NCI-H1417 treated with DMSO at 0.1 percent for 48 hours (cell line): ENCODE measurements around the gene ENDOV.

Source experiments
- DNase-seq: peaks from one replicate; lab custom pipeline; 2025; lab: John Stamatoyannopoulos, UW

The ENDOV gene

DNA sequence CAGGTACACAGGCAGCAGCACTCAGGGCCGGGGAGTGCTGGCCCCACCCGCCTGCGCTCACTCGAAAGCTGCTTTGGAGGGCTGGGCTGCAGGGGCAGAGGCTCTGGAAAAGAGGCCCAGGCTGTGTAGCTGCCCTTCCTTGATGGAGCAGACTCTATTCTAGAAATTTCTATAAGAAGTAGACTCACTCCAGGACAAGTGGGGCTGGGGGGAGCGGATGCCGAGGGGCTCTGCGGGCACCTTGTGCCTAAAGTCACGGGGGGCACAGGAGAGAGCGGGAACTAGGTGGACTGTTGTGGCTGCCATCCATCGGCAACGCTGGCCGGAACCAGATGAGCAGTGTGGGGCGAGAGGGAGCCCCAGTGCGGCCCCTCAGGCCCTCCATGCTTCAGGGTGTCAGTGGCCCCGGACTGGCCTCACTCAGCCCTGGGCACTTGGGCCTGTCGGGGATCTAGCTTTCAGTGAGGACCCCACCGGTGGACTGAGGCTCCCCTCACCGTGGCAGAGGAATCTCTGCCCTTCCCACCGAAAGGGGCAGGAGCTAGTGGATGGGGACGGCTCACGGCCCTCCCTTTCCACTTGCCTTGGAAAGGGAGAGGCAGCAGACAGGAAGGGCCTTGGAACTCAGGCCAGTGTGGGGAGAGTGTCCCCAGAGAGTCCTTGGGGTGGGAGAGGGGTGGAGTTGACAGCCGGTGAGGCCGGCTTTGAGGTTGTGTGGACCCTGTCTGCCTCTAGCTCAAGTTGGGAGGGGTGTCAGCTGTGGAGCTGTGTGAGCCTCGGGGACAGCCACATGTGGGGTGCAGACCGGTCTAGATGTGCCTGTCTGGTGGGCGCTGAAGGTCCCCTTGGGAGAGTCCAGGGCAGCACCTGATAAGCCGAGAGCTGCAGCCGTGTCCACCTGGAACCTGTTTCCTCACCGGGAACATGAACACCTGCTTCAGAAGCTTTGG lies 16.6 kb downstream of the ENDOV start:
- no peak for DNase-seq

DNA sequence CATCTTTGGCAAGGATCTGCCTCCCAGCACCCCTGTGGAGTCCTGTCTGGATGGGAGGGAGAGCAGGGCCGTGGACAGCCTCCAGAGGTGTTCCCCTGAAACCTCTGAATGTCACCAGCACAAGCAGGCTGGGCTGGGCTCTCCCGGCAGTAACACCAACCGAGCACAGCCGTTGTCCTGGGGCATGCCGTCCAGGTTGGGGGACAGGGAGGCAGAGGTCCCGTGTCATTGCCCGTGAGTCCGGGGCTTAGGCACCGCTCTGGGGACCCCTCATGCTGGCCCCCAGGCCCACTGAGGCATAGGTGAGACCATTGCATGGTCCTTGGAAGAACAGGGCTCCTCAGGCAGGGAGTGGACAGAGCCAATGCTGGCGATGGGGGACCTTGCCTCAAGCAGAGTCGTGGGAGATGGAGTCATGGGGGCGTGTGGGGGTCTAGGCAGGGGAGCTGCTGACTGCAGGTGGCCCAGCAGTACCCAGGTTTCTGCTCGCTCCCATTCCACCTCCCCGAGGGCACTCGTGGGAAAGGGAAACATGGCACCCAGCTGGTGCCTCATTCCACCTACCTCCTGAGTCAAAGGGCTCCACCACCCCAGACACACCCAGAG lies 17.5 kb downstream of the ENDOV start:
- DNase-seq, result no peak

DNA sequence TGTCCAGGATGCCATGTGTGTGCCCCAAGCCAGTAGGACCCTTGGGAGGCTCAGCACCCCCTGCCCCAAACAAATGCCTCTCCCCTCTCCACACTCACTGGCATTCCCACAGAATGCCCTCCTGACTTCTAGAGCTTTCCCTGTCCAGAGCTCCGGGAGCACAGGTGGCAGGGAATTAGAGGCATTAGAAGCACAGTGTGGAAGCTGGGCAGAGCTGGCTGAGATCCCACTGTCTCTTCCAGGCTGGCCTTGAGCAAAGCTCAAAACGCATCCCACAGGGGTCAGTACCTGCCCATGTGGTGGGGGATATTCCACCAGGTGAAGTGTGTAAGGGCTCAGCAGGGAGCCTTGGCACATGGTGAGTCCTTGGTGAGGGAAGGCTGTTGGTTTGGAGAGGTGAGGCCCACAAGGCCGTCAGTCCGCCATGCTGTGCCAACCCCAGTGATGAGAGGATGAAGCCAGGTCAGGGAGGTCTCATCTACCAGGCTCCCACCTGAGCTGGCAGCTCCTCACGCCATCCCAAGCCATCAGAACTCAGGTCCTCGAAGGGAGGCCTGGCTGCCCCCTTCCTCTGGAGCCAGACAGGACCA lies 18.1 kb downstream of the ENDOV start:
- DNase-seq, result no peak

DNA sequence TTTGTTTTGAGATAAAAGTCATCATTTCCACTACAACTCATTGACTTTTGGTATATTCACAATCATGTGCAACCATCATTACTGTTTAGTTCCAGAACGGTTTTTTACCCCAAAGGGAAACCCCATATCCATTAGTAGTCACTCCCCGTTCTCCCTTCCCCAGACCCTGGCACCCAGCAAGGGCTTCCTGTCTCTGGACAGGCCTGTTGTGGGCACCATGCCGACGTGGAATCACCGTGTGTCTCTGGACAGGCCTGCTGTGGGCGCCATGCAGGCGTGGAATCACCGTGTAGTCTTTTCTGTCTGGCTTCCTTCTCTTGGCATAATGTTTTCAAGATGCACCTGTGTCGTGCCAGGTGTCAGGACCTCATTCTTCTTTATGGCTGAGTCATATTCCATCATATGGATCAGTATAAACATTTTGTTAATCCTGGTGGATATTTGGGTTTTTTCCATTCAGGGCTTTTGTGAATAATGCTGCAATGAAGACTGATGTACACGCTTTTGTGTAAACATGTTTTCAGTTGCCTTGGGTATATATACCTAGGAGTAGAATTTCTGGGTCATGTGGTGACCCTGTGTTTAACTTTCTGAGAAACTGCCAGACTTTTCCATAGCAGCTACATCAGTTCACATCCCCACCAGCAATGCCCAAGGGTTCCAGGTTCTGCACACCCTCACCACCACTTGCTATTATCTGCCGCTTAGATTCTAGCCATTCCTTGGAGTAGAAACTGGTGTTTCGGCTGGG lies 19.1 kb downstream of the ENDOV start:
- DNase-seq, result no peak

DNA sequence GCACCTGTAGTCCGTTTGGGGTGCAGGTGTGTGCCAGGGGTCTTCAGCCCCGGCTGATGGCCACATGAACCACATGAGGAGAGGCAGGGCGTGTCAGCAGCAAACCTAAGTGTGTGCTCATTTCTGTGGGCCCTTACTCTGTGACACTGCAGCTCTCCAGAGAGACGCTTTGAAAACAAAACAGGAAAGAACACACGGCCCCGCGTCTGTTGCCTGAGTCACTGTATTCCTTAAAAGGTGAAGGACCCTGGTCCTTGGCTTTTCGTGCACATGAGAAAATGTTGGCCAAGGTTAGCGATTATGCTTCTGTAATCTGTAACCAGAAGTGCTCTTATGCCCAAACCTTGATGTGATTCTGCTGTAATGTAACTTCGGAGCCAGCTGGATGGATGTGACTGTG lies 22.6 kb downstream of the ENDOV start:
- DNase-seq, result no peak

DNA sequence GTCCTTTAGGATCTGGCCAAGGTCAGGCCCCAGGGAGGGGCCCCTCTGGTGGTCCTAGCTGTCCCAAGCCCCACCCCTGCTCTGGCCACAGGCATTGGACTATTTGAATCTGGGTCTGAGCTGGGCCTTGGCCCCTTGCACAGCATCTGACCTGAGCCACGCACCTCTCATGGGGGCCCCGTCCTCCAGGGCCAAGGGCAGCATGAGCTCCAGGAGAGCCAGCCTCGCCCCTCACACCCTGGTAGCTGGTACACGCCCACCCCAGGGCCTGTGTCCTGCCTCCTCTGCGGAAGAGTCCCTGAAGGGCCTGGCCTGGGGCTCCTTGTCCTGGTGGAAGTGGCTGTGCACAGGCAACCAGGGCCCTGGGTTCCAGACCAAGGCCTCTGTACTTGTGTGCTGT lies 23.8 kb downstream of the ENDOV start:
- no peak for DNase-seq

DNA sequence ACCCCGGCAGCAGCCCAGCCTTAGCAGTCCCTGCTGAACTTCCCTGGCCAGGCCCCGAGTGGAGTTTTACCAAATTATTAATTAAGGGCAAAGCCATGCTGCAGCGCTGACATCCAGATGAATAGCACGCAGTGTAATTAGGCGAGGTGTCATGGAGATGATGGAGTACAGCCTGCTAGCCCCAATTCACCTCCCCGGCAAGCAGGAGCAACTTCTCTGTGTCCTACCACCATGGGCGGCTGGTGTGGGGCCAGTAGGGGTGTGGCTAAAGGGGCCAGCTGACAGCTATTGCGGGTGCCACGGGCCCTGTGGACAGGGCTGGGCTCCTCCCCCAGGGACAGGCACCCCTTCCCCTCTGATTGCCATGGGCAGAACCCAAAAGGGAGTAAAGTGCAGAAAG lies 24.5 kb downstream of the ENDOV start:
- no peak for DNase-seq

DNA sequence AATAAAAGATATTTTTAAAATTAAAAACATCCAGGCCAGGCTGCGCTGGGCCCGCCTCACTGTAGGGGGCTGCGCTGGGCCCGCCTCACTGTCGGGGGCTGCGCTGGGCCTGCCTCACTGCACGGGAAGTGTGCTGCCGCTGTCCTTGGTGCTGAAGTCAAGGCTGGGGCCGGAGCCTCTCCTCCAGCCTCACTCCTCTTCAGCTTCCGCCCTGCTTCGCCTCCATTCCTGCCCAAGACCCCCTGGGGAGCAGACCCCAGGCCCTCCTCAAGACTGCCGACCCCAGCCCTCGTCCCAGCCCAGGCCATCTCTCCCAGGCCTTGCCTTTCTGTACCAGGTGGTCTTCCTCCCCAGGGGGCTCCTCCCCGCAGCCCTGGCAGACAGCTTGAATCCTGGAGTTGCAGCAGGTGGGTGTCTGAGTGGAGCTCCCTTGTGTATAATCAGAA lies 26.2 kb downstream of the ENDOV start:
- peak; percentile 14 for DNase-seq

DNA sequence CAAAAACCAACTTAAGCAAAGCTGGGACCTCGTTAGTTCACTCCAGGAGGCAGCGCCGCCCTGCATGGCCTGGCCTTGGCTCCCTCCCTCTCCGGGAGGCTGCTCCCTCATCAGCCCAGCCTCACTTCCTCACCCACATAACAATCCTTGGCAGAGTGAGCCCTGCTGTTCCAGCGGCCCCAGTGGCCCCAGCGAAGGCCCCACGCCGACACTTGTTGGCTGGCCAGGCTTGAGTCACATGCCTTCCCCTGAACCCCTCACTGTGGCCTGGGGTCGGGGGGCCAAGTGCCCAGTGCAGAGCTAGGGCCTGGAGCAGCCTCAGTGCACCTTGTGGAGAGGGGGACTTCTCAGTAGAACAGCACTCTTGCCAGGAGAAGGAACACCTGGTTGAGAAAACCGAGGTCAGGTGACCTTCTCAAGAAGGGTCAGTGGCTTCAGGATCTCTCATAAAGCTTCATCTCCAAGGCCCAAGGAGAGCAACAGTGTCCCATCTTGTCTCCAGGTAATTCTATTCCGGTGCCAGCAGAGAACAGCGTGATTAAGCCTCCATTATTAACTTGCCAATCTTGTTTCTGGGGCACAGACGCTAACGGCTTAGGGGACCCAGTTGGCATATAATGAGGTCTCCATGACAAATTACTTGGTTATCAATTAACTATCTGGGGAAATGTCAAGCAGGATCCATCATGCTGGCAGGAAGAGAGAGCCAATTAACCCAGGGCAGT lies 26.8 kb downstream of the ENDOV start:
- DNase-seq, result no peak

DNA sequence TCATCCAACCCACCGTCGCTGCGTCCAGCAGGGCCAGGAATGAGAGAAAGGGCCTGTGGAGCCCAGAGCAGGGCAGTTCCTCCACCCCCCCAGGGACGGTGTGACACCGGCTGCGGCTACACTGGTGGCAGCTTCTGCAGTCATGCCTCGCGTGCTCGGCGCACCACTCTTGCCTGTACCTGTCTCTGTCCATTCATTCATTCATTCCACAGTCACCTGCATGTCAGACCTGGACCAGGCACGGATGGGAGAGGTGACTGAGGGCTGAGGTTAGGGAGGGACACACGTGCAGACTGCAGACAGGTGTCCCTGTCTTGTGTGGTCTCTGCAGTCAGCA lies 27.3 kb downstream of the ENDOV start:
- no peak for DNase-seq

DNA sequence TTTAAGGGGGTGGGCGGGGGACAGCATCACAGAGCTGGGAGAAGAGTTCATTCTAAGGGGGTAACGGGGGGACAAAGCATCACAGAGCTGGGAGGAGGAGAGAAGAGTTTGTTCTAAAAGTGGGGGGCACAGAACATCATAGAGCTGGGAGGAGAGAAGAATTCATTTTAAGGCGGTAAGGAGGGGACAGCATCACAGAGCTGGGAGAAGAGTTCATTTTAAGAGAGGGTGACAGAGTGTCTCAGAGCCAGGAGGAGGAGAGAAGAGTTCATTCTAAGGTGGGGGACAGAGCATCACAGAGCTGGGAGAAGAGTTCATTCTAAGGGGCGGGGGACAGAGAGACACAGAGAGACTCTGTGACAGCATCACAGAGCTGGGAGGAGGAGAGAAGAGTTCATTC lies 27.8 kb downstream of the ENDOV start:
- DNase-seq, result no peak

DNA sequence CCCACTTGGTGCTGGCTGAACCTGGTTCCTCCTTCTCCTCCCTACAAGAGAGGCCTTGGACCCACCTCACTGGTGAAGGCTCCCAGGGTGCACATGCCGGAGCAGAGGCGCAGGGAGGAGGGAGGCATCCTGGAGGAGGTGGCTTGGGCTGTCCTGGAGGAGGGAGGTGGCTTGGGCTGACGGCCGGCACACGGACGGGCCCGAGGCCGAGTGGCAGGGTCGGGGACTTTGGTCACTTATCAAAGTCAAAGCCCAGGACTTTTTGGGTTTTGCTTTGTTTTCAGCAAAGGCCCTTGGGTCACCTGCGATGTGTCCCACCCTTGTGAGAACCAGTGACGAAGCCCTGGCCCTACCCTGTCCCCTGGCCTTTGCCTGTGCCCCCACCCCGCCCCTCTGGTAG lies 28.5 kb downstream of the ENDOV start:
- no peak for DNase-seq

DNA sequence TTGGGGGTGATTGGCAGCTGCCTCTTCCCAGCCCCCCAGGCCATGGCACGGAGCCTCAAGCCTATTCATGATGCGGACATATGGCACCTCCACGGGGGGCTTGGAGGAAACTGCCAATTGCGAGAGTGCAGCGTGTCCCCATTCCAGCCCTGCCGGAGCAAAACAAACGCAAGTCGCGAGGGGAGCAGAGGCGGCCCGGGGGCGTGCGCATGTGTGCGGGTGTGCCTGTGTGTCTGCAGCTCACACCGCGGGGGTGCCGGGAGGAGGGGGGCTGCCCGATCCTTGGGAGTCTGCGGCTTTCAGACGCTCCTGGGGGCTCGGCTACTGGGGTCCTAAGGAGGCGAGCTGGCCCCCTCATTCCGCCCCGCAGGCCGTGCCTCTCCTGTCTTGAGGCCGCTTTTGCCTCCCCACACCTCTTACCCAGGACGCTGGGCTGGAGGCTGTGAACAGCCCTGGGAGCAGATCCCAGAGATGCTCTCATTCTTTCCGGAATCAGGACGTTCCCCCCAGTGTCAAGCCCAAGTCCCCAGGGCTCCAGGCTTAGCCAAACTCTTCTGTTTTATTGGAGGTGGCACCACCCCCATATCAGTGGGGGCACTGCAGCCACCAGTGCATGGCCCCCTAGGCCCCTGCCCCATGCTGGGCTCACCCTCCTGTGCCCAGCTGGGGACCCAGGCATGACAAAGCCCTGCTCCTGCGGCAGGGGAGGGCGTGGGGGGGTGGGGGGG lies 29.1 kb downstream of the ENDOV start:
- no peak for DNase-seq

DNA sequence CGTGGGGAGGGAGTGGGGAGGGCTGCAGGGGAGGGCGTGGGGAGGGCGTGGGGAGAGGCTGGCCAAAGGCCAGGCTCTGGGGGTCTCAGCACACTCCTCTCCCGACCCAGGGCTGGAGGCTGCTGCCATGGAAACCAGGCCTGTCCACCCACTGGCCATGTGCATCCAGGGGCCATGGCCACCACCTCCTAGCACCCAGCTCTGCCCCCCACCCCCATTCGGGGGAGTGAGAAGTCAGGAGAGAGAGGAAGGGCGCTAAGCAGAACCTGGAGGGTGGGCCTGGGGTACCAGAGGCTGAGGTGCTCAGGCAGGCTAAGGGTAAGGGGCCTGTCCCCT lies 29.6 kb downstream of the ENDOV start:
- DNase-seq, result no peak

DNA sequence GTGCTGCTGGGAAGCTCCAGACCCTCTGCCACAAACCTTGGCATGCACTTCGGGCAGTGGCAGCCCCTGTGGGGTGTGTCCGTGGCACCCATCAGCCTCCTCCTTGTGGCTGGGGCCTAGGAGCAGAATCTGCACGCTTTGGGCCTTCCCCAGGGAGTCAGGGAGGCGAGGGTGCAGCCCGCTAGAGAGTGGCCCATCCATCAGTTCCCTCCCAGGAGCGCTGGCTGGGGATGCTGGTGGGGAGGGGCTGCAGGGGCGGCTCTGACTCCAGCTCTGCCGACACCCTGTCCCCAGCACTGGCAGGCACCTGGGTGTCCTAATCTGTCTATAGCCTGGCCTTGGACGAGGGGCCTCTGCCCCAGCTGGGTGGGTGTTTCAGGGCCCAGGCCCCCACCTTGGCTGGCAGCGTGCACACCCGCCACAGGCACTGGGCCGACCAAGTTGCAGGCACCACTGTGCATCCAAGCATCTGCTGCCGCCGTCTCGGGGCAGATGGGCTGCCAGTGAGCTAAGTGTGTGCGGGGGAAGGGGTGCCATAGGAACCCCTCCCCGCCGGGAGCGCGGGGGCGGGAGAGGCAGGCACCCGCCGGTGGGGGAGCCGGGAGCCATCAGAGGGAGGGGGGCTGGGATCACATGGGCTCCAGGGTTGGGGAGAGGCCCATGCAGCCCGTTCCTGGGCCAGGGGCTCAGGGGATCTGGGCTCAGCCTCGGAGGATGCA lies 30.2 kb downstream of the ENDOV start:
- DNase-seq, result no peak

DNA sequence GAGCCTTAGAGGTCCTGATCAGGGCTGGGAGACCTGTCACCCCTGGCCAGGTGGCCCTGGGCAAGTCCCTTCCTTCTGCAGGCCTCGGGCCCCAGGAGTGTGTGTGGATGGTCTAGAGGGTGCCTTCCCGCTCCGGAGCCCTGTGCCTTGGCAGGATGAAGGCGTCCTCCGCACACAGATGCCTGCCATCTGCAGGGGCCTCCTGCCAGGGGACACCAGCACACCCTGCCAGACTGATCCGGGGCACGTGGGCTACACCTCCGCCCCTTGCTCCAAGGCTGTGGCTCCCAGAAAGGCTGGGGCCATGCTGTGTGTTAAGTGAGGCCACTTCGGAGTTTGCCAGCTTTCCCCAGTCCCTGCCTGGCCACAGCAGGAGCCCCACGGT lies 30.8 kb downstream of the ENDOV start:
- no peak for DNase-seq

DNA sequence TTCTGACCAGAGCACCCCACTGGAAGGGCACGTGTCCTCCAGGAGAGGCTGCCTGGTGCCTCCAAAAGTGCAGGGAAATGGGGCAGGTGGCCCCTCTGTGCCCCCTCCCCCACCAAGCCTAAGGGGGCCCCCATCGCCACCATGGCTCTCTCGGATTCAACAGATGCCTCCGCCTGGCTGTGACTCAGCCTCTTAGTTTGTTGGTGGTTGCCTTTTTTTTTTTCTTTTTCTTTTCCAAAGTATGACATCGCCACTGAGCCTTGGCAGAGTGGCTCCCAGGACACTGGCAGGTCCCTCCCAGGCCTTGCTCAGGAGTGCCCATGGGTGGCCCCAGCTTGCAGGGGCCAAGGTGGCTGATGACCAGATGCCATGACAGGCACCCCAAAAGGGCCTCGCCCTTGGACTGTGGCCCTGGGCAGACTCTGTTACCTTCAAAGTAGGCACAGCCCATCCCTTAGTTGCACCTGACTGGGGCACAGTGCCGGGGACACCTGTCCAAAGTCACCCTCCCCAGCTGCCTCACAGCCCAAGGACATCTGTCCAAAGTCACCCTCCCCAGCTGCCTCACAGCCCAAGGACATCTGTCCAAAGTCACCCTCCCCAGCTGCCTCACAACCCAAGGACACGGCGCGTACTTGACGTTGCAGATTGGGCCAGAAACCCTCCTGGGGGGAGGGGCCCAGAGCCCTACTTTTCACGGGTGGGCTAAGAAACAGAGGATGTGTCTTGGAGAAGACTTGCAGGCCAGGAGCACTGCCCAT lies 31.9 kb downstream of the ENDOV start:
- DNase-seq, result no peak

DNA sequence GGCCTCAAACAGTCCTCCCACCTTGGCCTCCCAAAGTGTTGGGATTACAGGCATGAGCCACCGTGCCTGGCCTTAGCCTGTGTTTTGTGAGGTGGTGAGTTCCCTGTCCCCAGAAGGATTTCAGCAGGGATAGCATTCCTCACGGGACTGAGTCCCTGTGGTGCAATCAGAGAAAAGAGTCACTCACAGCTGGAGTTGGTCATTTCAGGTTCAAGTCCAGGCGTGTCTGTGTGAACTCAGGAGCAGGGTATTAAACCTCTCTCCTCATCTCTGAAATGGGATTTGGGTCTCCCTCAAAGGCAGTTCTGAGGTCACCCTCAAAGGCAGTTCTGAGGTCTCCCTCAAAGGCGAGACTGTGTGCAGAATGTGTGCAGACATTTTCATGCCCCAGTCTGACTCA lies 32.8 kb downstream of the ENDOV start:
- no peak for DNase-seq

DNA sequence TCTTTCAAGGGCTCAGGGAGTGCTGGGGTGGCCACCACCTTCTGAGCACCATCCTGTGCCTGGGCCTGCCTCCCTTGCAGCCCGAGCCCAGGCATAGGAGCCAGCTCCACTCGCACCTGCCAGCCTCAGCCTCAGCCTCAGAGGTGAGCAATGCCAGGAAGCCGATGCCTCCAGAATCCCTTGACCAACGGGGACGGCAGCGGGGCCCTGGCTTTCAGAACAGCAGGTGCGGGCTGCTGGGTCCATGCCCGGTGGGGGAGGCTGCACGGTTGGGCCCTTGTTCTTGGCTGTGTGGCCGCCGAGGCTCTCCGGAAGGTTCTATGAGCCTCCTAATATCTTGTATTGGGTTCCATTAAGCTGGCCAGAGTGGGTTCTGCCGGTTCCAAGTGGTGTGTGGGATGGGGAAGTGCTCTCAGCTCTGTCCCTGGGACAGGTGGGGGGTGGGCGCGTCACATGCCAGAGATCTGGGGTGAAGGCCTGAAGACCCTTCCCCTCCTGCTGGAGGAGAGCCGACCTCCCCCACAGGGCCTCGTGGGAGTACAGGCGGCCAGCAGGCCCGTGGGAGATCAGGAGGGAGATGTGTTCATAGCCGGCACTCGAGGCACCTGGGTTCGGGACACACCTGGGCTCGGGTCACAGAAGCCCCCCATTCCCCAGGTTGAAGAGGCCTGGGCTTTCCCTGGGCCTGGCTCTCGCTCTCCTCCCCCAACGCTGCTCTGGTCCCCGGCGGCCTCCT lies 34.4 kb downstream of the ENDOV start:
- DNase-seq, result no peak
